Ovary (tissue), 3 donors: Measurements from ENCODE around the gene PSTPIP1.

Experiments
- CTCF ChIP-seq, 3 donors: fragments of 450-650 bp in 2 of 3; fragments of 200-600 bp in 1 of 3; IDR thresholded peaks; one replicate each; pipeline versions ENCODE4 v1.5.1 to v1.8.0; 2016 to 2022; ENCODE audit warnings: antibody characterized with exemption in 3 of 3, mild to moderate bottlenecking in 1 of 3
- EP300 ChIP-seq: sonication (generic); formaldehyde crosslinking; IDR thresholded peaks from one replicate; pipeline ENCODE4 v1.6.1; 2017; ENCODE audit warnings: antibody characterized with exemption
- donor health status: DM: no; HTN: no; CAD: no.

GRCh38 chr15:76963596-76963995 lies 31.3 kb upstream of the PSTPIP1 start:
- TF ChIP-seq EP300: no peak
- no peak for TF ChIP-seq CTCF (IDR thresholded peaks at IDR 0.05)
